Neural cell (in vitro differentiated cells): ENCODE measurements around the gene NOSTRIN. TPM values are rescaled to one million over a fixed set of nuclear protein-coding genes. Genes with fewer than 3 reads are reported as not detected.
A peak's percentile ranks its signal among the peaks of the same experiment; 100 is the strongest.

Experiments used
- H2AFZ ChIP-seq: fragments of 200-600, 300-800 bp; sonication (generic), shearing (Covaris generic); 2 replicates; pipeline ENCODE4 v1.6.0; 2014; ENCODE audit warnings: low read depth, mild to moderate bottlenecking, antibody characterized with exemption, low read length, moderate library complexity
- H3F3A ChIP-seq: fragments of 200-600 bp; shearing (Covaris generic); 2 replicates; pipeline ENCODE4 v1.6.1; 2016; ENCODE audit warnings: mild to moderate bottlenecking, moderate library complexity, mixed read lengths, antibody characterized with exemption, low read length; ENCODE audit not compliant: insufficient read depth, poor library complexity, severe bottlenecking
- H3K27ac ChIP-seq: fragments of 200-600, 300-800 bp; sonication (generic), shearing (Covaris generic); 2 replicates; pipeline ENCODE4 v1.5.1; 2014; ENCODE audit warnings: mild to moderate bottlenecking, low read length, moderate library complexity
- H3K27me3 ChIP-seq: fragments of 300-800, 200-600 bp; sonication (generic), shearing (Covaris generic); 2 replicates; pipeline ENCODE4 v1.6.0; 2014; ENCODE audit warnings: mild to moderate bottlenecking, low read depth, low read length, moderate library complexity; ENCODE audit not compliant: insufficient read depth
- H3K36me3 ChIP-seq: fragments of 300-800, 200-600 bp; sonication (generic), shearing (Covaris generic); 2 replicates; pipeline ENCODE4 v1.5.1; 2014; ENCODE audit warnings: mild to moderate bottlenecking, antibody characterized with exemption, low read length, moderate library complexity; ENCODE audit not compliant: insufficient read depth
- H3K4me2 ChIP-seq: fragments of 300-800, 200-600 bp; sonication (generic), shearing (Covaris generic); 2 replicates; pipeline ENCODE4 v1.6.0; 2014; ENCODE audit warnings: mild to moderate bottlenecking, low read length
- H3K4me3 ChIP-seq: fragments of 300-800, 200-600 bp; sonication (generic), shearing (Covaris generic); 2 replicates; pipeline ENCODE4 v1.5.1; 2014; ENCODE audit warnings: mild to moderate bottlenecking, low read length, moderate library complexity
- H3K79me2 ChIP-seq: fragments of 200-600 bp; shearing (Covaris generic); replicated peaks from 2 replicates; pipeline ENCODE4 v1.6.0; 2014; ENCODE audit warnings: mild to moderate bottlenecking, low read length, moderate library complexity; ENCODE audit not compliant: insufficient read depth
- H3K9ac ChIP-seq: fragments of 300-800, 200-600 bp; sonication (generic), shearing (Covaris generic); 2 replicates; pipeline ENCODE4 v1.6.1; 2016; ENCODE audit warnings: mild to moderate bottlenecking, low read length, mixed read lengths
- H3K9me2 ChIP-seq: fragments of 200-600 bp; shearing (Covaris generic); 2 replicates; pipeline ENCODE4 v1.6.1; 2016; ENCODE audit warnings: mild to moderate bottlenecking, low read length, mixed read lengths; ENCODE audit not compliant: insufficient read depth
- H3K9me3 ChIP-seq: fragments of 200-600, 300-800 bp; sonication (generic), shearing (Covaris generic); 2 replicates; pipeline ENCODE4 v1.6.1; 2016; ENCODE audit warnings: mild to moderate bottlenecking, mixed run types, low read length, moderate library complexity, mixed read lengths
- H4K20me1 ChIP-seq: fragments of 200-600 bp; shearing (Covaris generic); 2 replicates; pipeline ENCODE4 v1.6.1; 2016; ENCODE audit warnings: mild to moderate bottlenecking, mixed run types; ENCODE audit not compliant: insufficient read depth
- EP300 ChIP-seq: fragments of 450-650 bp; conservative IDR thresholded peaks from 2 replicates; pipeline ENCODE4 v1.6.1; 2014; ENCODE audit warnings: antibody characterized with exemption, mild to moderate bottlenecking, moderate library complexity; ENCODE audit not compliant: poor library complexity, severe bottlenecking
- EZH2 ChIP-seq: fragments of 200-600, 300-800 bp; shearing (Covaris generic), sonication (generic); IDR thresholded peaks from 2 replicates; pipeline ENCODE4 v1.6.1; 2014; ENCODE audit warnings: antibody characterized with exemption, low read length, borderline replicate concordance, mild to moderate bottlenecking; ENCODE audit not compliant: insufficient read depth, poor library complexity, severe bottlenecking
- MXI1 ChIP-seq: fragments of 450-650 bp; conservative IDR thresholded peaks from 2 replicates; pipeline ENCODE4 v1.6.1; 2014; ENCODE audit warnings: antibody characterized with exemption, mild to moderate bottlenecking; ENCODE audit not compliant: poor library complexity, severe bottlenecking
- POLR2AphosphoS5 ChIP-seq: IDR thresholded peaks from 2 replicates; pipeline ENCODE4 v1.6.1; 2012
- RAD21 ChIP-seq: fragments of 450-650 bp; conservative IDR thresholded peaks from 2 replicates; pipeline ENCODE4 v1.6.1; 2014; ENCODE audit warnings: antibody characterized with exemption, mild to moderate bottlenecking, moderate library complexity
- SMC3 ChIP-seq: fragments of 450-650 bp; conservative IDR thresholded peaks from 2 replicates; pipeline ENCODE4 v1.6.1; 2014; ENCODE audit warnings: antibody characterized with exemption, mild to moderate bottlenecking, moderate library complexity; ENCODE audit not compliant: poor library complexity
- TAF1 ChIP-seq: IDR thresholded peaks from 2 replicates; pipeline ENCODE4 v1.6.1; 2012; ENCODE audit warnings: low read depth
- polyA plus RNA-seq: library from polyadenylated mRNA; depleted of rRNA; stranded (reverse); fragments of >200 nt; gene quantifications from 2 replicates; pipeline ENCODE4 v1.2.3, GENCODE V29; 2014
- TF ChIP-seq, protein P1 (sequence below): IDR thresholded peaks from 2 replicates; pipeline ENCODE4 v1.6.1; 2012; ENCODE audit warnings: borderline replicate concordance
- TF ChIP-seq, protein P2 (sequence below): fragments of 450-650 bp; IDR thresholded peaks from 2 replicates; pipeline ENCODE4 v1.5.1; 2014; ENCODE audit warnings: antibody characterized with exemption, mild to moderate bottlenecking, moderate library complexity; ENCODE audit not compliant: poor library complexity, severe bottlenecking

NOSTRIN gene
- polyA plus RNA-seq, 1 donor from 2014 or later, result not detected

DNA sequence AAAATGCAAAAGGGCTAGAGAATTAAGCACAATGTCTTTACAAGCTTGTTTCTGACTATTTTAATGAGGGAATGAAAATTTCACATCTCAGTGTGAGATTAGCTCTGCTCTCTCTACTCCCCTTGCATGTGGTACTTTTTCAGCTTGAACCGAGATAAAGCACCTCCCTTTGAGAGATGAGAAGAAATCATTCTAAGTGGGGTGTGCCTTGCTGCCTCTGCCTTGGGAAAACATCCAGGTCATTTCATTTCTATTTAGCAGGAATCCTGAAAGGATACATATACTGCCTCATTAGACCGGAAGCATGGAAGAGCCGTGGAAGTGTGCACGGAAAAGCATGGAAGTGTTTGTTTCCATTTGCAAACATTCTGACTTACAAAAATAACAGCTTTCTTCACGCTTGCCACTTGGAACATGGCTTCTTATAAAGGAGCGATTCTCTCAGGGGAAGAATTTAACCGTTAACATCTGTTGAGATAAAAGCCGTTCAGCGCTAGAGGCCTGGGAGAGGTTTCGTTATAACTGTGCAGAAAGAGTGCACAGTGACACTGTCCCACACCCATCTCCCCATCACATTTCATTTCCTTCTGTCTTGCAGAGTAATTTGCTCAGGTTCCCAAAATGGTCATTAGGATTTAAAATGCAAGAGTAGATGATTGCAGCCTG lies 16.7 kb downstream of the NOSTRIN start:
- Histone ChIP-seq H3K79me2 (no peaks in the 10 kb centered on the region), H3K27ac (no peak overlapping the region), H3K9me3 (no peaks in the 10 kb centered on the region), H3K9me2 (no peaks in the 10 kb centered on the region), H2AFZ (no peak overlapping the region), H3K9ac (no peak overlapping the region), H3F3A (no peaks in the 10 kb centered on the region), H3K36me3 (no peaks in the 10 kb centered on the region), H3K27me3 (no peaks in the 10 kb centered on the region), H4K20me1 (no peaks in the 10 kb centered on the region), H3K4me2 (no peak overlapping the region), H3K4me3 (no peak overlapping the region)
- TF ChIP-seq, protein P1, sequence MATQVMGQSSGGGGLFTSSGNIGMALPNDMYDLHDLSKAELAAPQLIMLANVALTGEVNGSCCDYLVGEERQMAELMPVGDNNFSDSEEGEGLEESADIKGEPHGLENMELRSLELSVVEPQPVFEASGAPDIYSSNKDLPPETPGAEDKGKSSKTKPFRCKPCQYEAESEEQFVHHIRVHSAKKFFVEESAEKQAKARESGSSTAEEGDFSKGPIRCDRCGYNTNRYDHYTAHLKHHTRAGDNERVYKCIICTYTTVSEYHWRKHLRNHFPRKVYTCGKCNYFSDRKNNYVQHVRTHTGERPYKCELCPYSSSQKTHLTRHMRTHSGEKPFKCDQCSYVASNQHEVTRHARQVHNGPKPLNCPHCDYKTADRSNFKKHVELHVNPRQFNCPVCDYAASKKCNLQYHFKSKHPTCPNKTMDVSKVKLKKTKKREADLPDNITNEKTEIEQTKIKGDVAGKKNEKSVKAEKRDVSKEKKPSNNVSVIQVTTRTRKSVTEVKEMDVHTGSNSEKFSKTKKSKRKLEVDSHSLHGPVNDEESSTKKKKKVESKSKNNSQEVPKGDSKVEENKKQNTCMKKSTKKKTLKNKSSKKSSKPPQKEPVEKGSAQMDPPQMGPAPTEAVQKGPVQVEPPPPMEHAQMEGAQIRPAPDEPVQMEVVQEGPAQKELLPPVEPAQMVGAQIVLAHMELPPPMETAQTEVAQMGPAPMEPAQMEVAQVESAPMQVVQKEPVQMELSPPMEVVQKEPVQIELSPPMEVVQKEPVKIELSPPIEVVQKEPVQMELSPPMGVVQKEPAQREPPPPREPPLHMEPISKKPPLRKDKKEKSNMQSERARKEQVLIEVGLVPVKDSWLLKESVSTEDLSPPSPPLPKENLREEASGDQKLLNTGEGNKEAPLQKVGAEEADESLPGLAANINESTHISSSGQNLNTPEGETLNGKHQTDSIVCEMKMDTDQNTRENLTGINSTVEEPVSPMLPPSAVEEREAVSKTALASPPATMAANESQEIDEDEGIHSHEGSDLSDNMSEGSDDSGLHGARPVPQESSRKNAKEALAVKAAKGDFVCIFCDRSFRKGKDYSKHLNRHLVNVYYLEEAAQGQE, result peak; percentile 50
- no peak for TF ChIP-seq RAD21

DNA sequence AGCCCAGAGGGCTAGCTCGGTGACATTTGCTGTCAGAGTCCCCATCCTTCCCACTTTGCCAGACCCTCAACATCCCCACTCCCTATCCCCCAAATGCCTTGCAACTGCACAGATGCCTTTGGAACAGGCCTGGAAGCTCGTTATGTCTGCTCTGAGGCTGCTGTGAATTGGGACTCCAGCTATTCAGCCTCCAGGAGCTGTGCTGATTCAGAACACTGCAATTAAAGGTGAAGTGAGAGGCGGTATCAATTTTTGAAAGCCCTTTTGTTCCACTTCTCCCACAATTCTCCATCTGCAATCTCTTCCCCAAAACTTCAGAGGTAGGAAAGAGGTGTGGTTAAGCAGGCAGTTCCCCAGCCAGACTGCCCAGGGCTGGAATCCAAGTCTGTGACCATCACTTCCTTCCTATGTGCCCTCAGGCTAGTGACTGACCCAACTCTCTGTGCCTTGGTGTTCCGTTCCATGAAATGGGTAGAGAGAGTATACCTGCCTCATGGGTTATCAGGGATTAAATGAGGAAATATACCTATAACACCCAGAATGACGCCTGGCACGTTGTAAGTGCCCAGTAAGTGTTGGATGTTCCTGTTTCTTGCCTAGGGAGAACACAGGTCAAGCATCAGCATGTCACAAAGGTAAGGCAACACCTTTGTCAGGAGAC lies 17.5 kb downstream of the NOSTRIN start:
- Histone ChIP-seq H3K9me3 (no peaks in the 10 kb centered on the region), H3K4me3 (no peak overlapping the region), H3F3A (no peaks in the 10 kb centered on the region), H3K27ac (no peak overlapping the region), H3K4me2 (no peak overlapping the region), H3K79me2 (no peaks in the 10 kb centered on the region), H4K20me1 (no peaks in the 10 kb centered on the region), H2AFZ (no peak overlapping the region), H3K9ac (no peak overlapping the region), H3K36me3 (no peaks in the 10 kb centered on the region), H3K27me3 (no peaks in the 10 kb centered on the region), H3K9me2 (no peaks in the 10 kb centered on the region)
- TF ChIP-seq TAF1, result no peak
- TF ChIP-seq EP300, result no peak
- TF ChIP-seq EZH2, result no peak

DNA sequence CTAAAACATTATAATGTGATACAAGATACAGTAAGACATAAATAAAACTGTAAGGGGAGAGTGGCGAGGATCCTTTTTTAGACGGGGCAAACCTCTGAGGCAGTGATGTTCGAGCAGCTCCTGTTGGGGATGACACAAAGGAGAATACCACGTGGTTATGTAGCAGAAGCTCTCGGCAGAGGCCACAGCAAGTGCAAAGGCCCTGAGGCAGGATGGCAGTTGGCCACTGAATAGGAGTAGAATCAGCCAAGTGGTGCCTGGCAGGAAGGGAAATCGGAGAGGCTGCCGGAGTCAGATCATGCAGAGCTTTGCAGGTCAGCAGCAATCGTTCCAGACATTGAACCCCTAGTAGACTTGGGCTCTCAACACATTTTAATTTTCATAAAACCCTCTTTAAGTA lies 19.1 kb downstream of the NOSTRIN start:
- H3K4me3 ChIP-seq, result no peak overlapping the region
- no peaks in the 10 kb centered on the region for H3K9me3 ChIP-seq
- no peak overlapping the region for H3K4me2 ChIP-seq
- H3K27ac ChIP-seq, result no peak overlapping the region
- H2AFZ ChIP-seq, result no peak overlapping the region
- H3K9ac ChIP-seq, result no peak overlapping the region
- H3F3A ChIP-seq, result no peaks in the 10 kb centered on the region
- no peaks in the 10 kb centered on the region for H3K27me3 ChIP-seq
- no peaks in the 10 kb centered on the region for H3K79me2 ChIP-seq
- H3K36me3 ChIP-seq, result no peaks in the 10 kb centered on the region
- TF ChIP-seq, protein P2, sequence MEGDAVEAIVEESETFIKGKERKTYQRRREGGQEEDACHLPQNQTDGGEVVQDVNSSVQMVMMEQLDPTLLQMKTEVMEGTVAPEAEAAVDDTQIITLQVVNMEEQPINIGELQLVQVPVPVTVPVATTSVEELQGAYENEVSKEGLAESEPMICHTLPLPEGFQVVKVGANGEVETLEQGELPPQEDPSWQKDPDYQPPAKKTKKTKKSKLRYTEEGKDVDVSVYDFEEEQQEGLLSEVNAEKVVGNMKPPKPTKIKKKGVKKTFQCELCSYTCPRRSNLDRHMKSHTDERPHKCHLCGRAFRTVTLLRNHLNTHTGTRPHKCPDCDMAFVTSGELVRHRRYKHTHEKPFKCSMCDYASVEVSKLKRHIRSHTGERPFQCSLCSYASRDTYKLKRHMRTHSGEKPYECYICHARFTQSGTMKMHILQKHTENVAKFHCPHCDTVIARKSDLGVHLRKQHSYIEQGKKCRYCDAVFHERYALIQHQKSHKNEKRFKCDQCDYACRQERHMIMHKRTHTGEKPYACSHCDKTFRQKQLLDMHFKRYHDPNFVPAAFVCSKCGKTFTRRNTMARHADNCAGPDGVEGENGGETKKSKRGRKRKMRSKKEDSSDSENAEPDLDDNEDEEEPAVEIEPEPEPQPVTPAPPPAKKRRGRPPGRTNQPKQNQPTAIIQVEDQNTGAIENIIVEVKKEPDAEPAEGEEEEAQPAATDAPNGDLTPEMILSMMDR, result no peak
- no peak for TF ChIP-seq TAF1
- TF ChIP-seq RAD21, result no peak
- no peak for TF ChIP-seq MXI1
- no peak for TF ChIP-seq SMC3
- no peak for TF ChIP-seq EZH2
- no peak for TF ChIP-seq EP300
- no peak for TF ChIP-seq POLR2AphosphoS5
- TF ChIP-seq, protein P1, result no peak
- H4K20me1 ChIP-seq, result no peaks in the 10 kb centered on the region
- no peaks in the 10 kb centered on the region for H3K9me2 ChIP-seq
